ENCODE data around the gene ZNF628. TPM values are rescaled to one million over a fixed set of nuclear protein-coding genes. Genes with fewer than 3 reads are reported as not detected.

ZNF628 gene
- total and polyA plus RNA-seq, 2 of the 4 experiments (the other 2 are of a cell fraction): 0.18 to 1.9 TPM

DNA sequence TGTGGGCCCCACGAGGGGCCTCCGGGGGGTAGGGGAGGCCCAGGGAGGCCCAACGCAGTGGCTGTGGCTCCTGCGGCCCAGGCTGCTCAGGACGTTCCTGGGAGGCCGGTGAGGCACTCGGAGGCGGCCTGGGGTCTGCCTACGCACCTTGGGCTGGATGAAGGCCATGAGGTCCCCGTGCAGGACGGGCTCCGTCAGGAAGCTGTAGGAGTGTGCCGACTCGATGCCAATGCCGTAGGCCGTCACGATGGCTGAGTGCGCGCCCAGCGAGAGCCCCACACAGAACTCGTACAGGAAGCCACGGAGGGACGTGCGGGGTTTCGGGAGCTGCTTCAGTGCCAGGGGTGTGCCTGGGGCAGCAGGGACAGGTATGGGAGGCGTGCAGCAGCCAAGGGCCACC is 54.6 kb downstream of the ZNF628 start:
- H3K18ac ChIP-seq (ENCODE audit: low read depth, low read length): no peak overlapping the region
- BruUV-seq (replicated peaks): no TSS peak

More for the DNA sequence above, 54.6 kb downstream of the ZNF628 start:
- Histone ChIP-seq H3K14ac (replicated peaks; ENCODE audit: low read depth, low read length) (no peak overlapping the region), H2AK9ac (replicated peaks; ENCODE audit: low read depth, low read length, poor library complexity) (no peak overlapping the region), H3K4me2 (ENCODE audit: low read depth, low read length) (no peak overlapping the region), H3K4me3 (ENCODE audit: insufficient read depth, low read depth, low read length) (no peak overlapping the region), H4K5ac (ENCODE audit: low read depth, low read length) (no peak overlapping the region), H3K4me1 (ENCODE audit: control insufficient read depth, insufficient read depth, low read length) (peaks cover 5% of the 10 kb centered on the region), H3K9ac (ENCODE audit: low read depth, low read length) (no peak overlapping the region), H2AK5ac (ENCODE audit: low read depth, low read length) (no peak overlapping the region), H2BK20ac (ENCODE audit: low read depth, low read length) (no peak overlapping the region), H3K79me1 (ENCODE audit: low read depth in 1 of 2, low read length in 2 of 2) (0 out of 4 replicates have a peak, but pooled peaks cover 0 to 4% of the 10 kb centered on the region in 2 experiments), H2BK120ac (ENCODE audit: low read depth, low read length) (no peak overlapping the region), H3K27ac (ENCODE audit: insufficient read depth, low read length) (no peak overlapping the region), H4K91ac (ENCODE audit: insufficient read depth, low read depth, low read length) (no peak overlapping the region), H3K23ac (ENCODE audit: low read depth, low read length) (no peak overlapping the region), H2BK15ac (ENCODE audit: low read depth, low read length) (no peak overlapping the region), H3K27me3 (ENCODE audit: control insufficient read depth, insufficient read depth, low read length) (no peaks in the 10 kb centered on the region), H2AFZ (replicated peaks; ENCODE audit: low read length, poor library complexity) (no peak overlapping the region), H3K9me1 (ENCODE audit: insufficient read depth, low read length) (peaks cover 14% of the 10 kb centered on the region), H2BK5ac (ENCODE audit: low read depth, low read length, poor library complexity, severe bottlenecking) (no peak overlapping the region), H4K8ac (ENCODE audit: low read depth in 2 of 2, low read length in 2 of 2) (no peak overlapping the region), H3K4ac (ENCODE audit: low read depth, low read length) (no peak overlapping the region), H3K36me3 (ENCODE audit: control insufficient read depth, insufficient read depth, low read length) (no peaks in the 10 kb centered on the region), H4K20me1 (ENCODE audit: insufficient read depth, low read length) (no peaks in the 10 kb centered on the region), H3K56ac (ENCODE audit: extremely low read depth, insufficient read depth, low read length) (no peak overlapping the region), H3K9me3 (ENCODE audit: control insufficient read depth, insufficient read depth, low read length) (no peaks in the 10 kb centered on the region)
- WGBS, 2 experiments (ENCODE audit: extremely low coverage in 2 of 2, insufficient read length in 1 of 2): 92% methylated on average over 18 of the region's 26 CpGs; no CpG with 5 or more reads in 1 of the 2 experiments
- intact Hi-C loops (cut with micrococcal nuclease): no loop called here
- ATAC-seq (ENCODE audit: low read depth): no peak
- DNase-seq: no peak
- ChIA-PET CTCF (no interaction called here), POLR2A (ENCODE audit: unreplicated experiment) (no interaction called here)
- dilution Hi-C loops (cut with HindIII; ENCODE audit: low sequenced_read_pairs, unreplicated experiment): no loop called here
- in situ Hi-C loops (cut with MboI; ENCODE audit: low sequenced_read_pairs): no loop called here
- TF ChIP-seq RCOR1 (IDR thresholded peaks at IDR 0.05; ENCODE audit: insufficient replicate concordance, low read length): no peak
- TF ChIP-seq SMC3 (IDR thresholded peaks at IDR 0.05; ENCODE audit: low read depth, low read length): no peak
- no peak for TF ChIP-seq RAD21 (IDR thresholded peaks at IDR 0.05; ENCODE audit: low read length)
- TF ChIP-seq, protein P1, sequence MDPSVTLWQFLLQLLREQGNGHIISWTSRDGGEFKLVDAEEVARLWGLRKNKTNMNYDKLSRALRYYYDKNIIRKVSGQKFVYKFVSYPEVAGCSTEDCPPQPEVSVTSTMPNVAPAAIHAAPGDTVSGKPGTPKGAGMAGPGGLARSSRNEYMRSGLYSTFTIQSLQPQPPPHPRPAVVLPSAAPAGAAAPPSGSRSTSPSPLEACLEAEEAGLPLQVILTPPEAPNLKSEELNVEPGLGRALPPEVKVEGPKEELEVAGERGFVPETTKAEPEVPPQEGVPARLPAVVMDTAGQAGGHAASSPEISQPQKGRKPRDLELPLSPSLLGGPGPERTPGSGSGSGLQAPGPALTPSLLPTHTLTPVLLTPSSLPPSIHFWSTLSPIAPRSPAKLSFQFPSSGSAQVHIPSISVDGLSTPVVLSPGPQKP (IDR thresholded peaks at IDR 0.05; ENCODE audit: borderline replicate concordance, low read depth, low read length): no peak
- TF ChIP-seq POLR2A (IDR thresholded peaks at IDR 0.05; ENCODE audit: low read depth, low read length): no peak
- TF ChIP-seq, protein P2, sequence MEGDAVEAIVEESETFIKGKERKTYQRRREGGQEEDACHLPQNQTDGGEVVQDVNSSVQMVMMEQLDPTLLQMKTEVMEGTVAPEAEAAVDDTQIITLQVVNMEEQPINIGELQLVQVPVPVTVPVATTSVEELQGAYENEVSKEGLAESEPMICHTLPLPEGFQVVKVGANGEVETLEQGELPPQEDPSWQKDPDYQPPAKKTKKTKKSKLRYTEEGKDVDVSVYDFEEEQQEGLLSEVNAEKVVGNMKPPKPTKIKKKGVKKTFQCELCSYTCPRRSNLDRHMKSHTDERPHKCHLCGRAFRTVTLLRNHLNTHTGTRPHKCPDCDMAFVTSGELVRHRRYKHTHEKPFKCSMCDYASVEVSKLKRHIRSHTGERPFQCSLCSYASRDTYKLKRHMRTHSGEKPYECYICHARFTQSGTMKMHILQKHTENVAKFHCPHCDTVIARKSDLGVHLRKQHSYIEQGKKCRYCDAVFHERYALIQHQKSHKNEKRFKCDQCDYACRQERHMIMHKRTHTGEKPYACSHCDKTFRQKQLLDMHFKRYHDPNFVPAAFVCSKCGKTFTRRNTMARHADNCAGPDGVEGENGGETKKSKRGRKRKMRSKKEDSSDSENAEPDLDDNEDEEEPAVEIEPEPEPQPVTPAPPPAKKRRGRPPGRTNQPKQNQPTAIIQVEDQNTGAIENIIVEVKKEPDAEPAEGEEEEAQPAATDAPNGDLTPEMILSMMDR (conservative IDR thresholded peaks at IDR 0.05; ENCODE audit: low read depth, low read length): no peak
- no peak for TF ChIP-seq CHD1 (IDR thresholded peaks at IDR 0.05; ENCODE audit: low read depth, low read length)
- TF ChIP-seq MAZ (IDR thresholded peaks at IDR 0.05; ENCODE audit: borderline replicate concordance, low read depth, low read length): no peak
